CD14-positive monocyte (primary cell): ENCODE data around the gene CD38. TPM values are rescaled to one million over a fixed set of nuclear protein-coding genes. Genes with fewer than 3 reads are reported as not detected.
"Not testable (repeated sequence)": the region's sequence is repeated elsewhere in the genome, so short reads cannot be mapped to it uniquely, and the experiment has no call there.

ENCODE experiments used
- DNase-seq, 3 donors: peaks; one replicate each; pipeline ENCODE4 v3.0.0-alpha.2; 2011 to 2022
- H2AFZ ChIP-seq: 2 replicates; pipeline ENCODE4 v1.6.0; 2012; ENCODE audit warnings: mild to moderate bottlenecking, low read depth, low read length, inconsistent platforms; ENCODE audit not compliant: insufficient read depth, poor library complexity, severe bottlenecking
- H3K27ac ChIP-seq, 2 donors: 1 replicate in 1 of 2; 2 replicates in 1 of 2; pipeline ENCODE4 v1.5.1; 2012 to 2013; ENCODE audit warnings: low read length in 2 of 2, control low read depth in 1 of 2, inconsistent platforms in 1 of 2, low read depth in 1 of 2, mild to moderate bottlenecking in 1 of 2
- H3K27me3 ChIP-seq, 2 donors: one replicate each; pipeline versions ENCODE4 v1.6.0 to v1.6.1; 2011 to 2013; ENCODE audit warnings: low read length in 2 of 2; ENCODE audit not compliant: control insufficient read depth in 2 of 2, insufficient read depth in 2 of 2
- H3K36me3 ChIP-seq, 2 donors: replicated peaks in 1 of 2; 1 replicate in 1 of 2; 2 replicates in 1 of 2; pipeline versions ENCODE4 v1.5.1 to v1.6.1; 2012 to 2013; ENCODE audit warnings: low read length in 2 of 2, control low read depth in 1 of 2, inconsistent platforms in 1 of 2, mild to moderate bottlenecking in 1 of 2; ENCODE audit not compliant: insufficient read depth in 2 of 2, control insufficient read depth in 1 of 2
- H3K4me1 ChIP-seq, 2 donors: 1 replicate in 1 of 2; 2 replicates in 1 of 2; pipeline versions ENCODE4 v1.5.1 to v1.6.1; 2012 to 2013; ENCODE audit warnings: low read length in 2 of 2, control low read depth in 1 of 2, inconsistent platforms in 1 of 2, mild to moderate bottlenecking in 1 of 2, moderate library complexity in 1 of 2; ENCODE audit not compliant: insufficient read depth in 2 of 2, control insufficient read depth in 1 of 2
- H3K4me2 ChIP-seq: replicated peaks from 2 replicates; pipeline ENCODE3; 2012; ENCODE audit warnings: low read length, moderate library complexity, mild to moderate bottlenecking; ENCODE audit not compliant: poor library complexity, severe bottlenecking; ENCODE audit errors: extremely low read depth
- H3K4me3 ChIP-seq, 3 experiments: fragments of 200-600 bp in 1 of 3; sonication (generic) in 1 of 3; replicated peaks in 1 of 3; 1 replicate in 2 of 3; 2 replicates in 1 of 3; pipeline ENCODE4 v1.5.1; 2011 to 2013; ENCODE audit warnings: low read length in 3 of 3, mild to moderate bottlenecking in 3 of 3, control low read depth in 2 of 3, low read depth in 2 of 3, inconsistent platforms in 1 of 3, moderate library complexity in 1 of 3
- H3K79me2 ChIP-seq: 2 replicates; pipeline ENCODE4 v1.6.0; 2012; ENCODE audit warnings: mild to moderate bottlenecking, control low read depth, inconsistent platforms, low read length, moderate library complexity; ENCODE audit not compliant: insufficient read depth
- H3K9ac ChIP-seq: 2 replicates; pipeline ENCODE4 v1.6.0; 2017; ENCODE audit warnings: low read length, mild to moderate bottlenecking; ENCODE audit not compliant: insufficient read depth, poor library complexity, severe bottlenecking
- H3K9me3 ChIP-seq, 2 donors: replicated peaks in 1 of 2; 1 replicate in 1 of 2; 2 replicates in 1 of 2; pipeline versions ENCODE4 v1.5.1 to v1.6.1; 2012 to 2013; ENCODE audit warnings: low read length in 2 of 2, control low read depth in 1 of 2; ENCODE audit not compliant: control insufficient read depth in 1 of 2, insufficient read depth in 1 of 2
- H4K20me1 ChIP-seq: 2 replicates; pipeline ENCODE4 v1.6.0; 2012; ENCODE audit warnings: mild to moderate bottlenecking, low read length, control low read depth, moderate library complexity; ENCODE audit not compliant: insufficient read depth
- H3K27ac Mint-ChIP-seq, 7 donors: one replicate each; pipeline ENCODE4 v1.8.0; 2020; ENCODE audit warnings: mild to moderate bottlenecking in 7 of 7, mixed read lengths in 7 of 7, moderate library complexity in 6 of 7, inconsistent platforms in 2 of 7
- H3K27me3 Mint-ChIP-seq, 3 donors: one replicate each; pipeline ENCODE4 v1.8.0; 2021 to 2022; ENCODE audit warnings: low read depth in 3 of 3, mild to moderate bottlenecking in 3 of 3, mixed read lengths in 3 of 3, moderate library complexity in 3 of 3, inconsistent platforms in 1 of 3
- H3K36me3 Mint-ChIP-seq, 2 donors: one replicate each; pipeline ENCODE4 v1.8.0; 2020; ENCODE audit warnings: mixed read lengths in 2 of 2, inconsistent platforms in 1 of 2, mild to moderate bottlenecking in 1 of 2
- H3K4me1 Mint-ChIP-seq: one replicate; pipeline ENCODE4 v1.8.0; 2020; ENCODE audit warnings: mild to moderate bottlenecking, mixed read lengths
- H3K4me3 Mint-ChIP-seq, 2 donors: one replicate each; pipeline ENCODE4 v1.8.0; 2020; ENCODE audit warnings: mild to moderate bottlenecking in 2 of 2, mixed read lengths in 2 of 2, moderate library complexity in 1 of 2
- H3K9me3 Mint-ChIP-seq, 7 donors: one replicate each; pipeline ENCODE4 v1.8.0; 2020 to 2022; ENCODE audit warnings: mixed read lengths in 7 of 7, mild to moderate bottlenecking in 6 of 7, moderate library complexity in 6 of 7, inconsistent platforms in 2 of 7
- CTCF ChIP-seq: fragments of 200-600 bp; IDR thresholded peaks from one replicate; pipeline ENCODE4 v1.8.0; 2022; ENCODE audit warnings: antibody characterized with exemption, mild to moderate bottlenecking
- WGBS: methylation state at CpG from one replicate; pipeline ENCODE4 v1.1.5; 2013; ENCODE audit warnings: missing lambda C conversion rate; ENCODE audit not compliant: insufficient coverage; 5-methylcytosine and 5-hydroxymethylcytosine counted together
- intact Hi-C, 2 donors: fragments of 100-400 bp; cut with micrococcal nuclease; formaldehyde crosslinking; loops; one replicate each; pipeline versions ENCODE4 v1.15.0 to v1.15.1; 2023
- polyA plus RNA-seq, 3 donors: library from polyadenylated mRNA; depleted of rRNA in 1 of 3; unstranded in 2 of 3; stranded (reverse) in 1 of 3; fragments of 300-500 nt in 2 of 3; fragments of >200 nt in 1 of 3; fragmentation: Illumina TruSeq in 2 of 3; gene quantifications; 1 replicate in 2 of 3; 2 replicates in 1 of 3; pipeline ENCODE4 v1.2.3, GENCODE V29; 2012 to 2021

CD38 gene
- polyA plus RNA-seq, 3 donors = 2.3 to 4.4 (median 3.0) TPM

GRCh38 chr4:15799701-15800100 is 21.6 kb downstream of the CD38 start:
- intact Hi-C loops = loop anchor here in 1 of 2 donors (10.0 kb wide), 2 partner anchors 85 to 205 kb away; no protein-coding TSS in a partner anchor
- Histone ChIP-seq H3K36me3 (no peaks in the 10 kb centered on the region), H3K4me3 (no peak overlapping the region), H3K4me1 (no peaks in the 10 kb centered on the region), H3K9ac (no peak overlapping the region), H3K27me3 (no peaks in the 10 kb centered on the region), H2AFZ (no peak overlapping the region), H3K4me2 (no peak overlapping the region), H3K9me3 (no peaks in the 10 kb centered on the region), H3K79me2 (peaks cover 28% of the 10 kb centered on the region), H3K27ac (no peak overlapping the region), H4K20me1 (no peaks in the 10 kb centered on the region)
- Mint-ChIP-seq H3K4me1 (peaks cover 14% of the 10 kb centered on the region), H3K4me3 (no peak overlapping the region), H3K27ac (peak overlapping the region in 1 of 7 donors; percentile 14), H3K9me3 (no peaks in the 10 kb centered on the region), H3K27me3 (no peaks in the 10 kb centered on the region), H3K36me3 (peaks cover 0 to 8% of the 10 kb centered on the region in 2 donors)
- DNase-seq = no peak
- TF ChIP-seq CTCF = no peak
- WGBS = 0% methylated on average over 1 of the region's 2 CpGs

GRCh38 chr4:15802497-15802896 is 24.4 kb downstream of the CD38 start:
- H3K9ac ChIP-seq, DNase-seq, H3K4me1 ChIP-seq, H3K36me3 ChIP-seq, H2AFZ ChIP-seq, H3K27ac Mint-ChIP-seq, H3K4me3 ChIP-seq, H3K4me3 Mint-ChIP-seq, H3K27me3 ChIP-seq, H3K9me3 Mint-ChIP-seq, H3K4me2 ChIP-seq, H3K27ac ChIP-seq, H3K9me3 ChIP-seq, H3K27me3 Mint-ChIP-seq, H3K36me3 Mint-ChIP-seq, H4K20me1 ChIP-seq: not testable (repeated sequence)
- intact Hi-C loops = loop anchor here in 1 of 2 donors (10.0 kb wide), 2 partner anchors 82 to 202 kb away; no protein-coding TSS in a partner anchor
- peaks cover 23% of the 10 kb centered on the region for H3K4me1 Mint-ChIP-seq
- peaks cover 34% of the 10 kb centered on the region for H3K79me2 ChIP-seq
